RWPE2 (cell line): ENCODE results near the gene CACYBP.

Experiments used
- ATAC-seq: fragments of 200-7000 bp; cut with Tn5 transposase; 3 replicates; pipeline ENCODE4 v1.9.1; 2021; ENCODE audit warnings: low read depth
- DNase-seq: peaks from one replicate; pipeline ENCODE4 v3.0.0-alpha.2; 2020; ENCODE audit warnings: low spot score
- H3K27ac ChIP-seq: fragments of 450-650 bp; 2 replicates; pipeline ENCODE4 v1.5.1; 2017; ENCODE audit warnings: mild to moderate bottlenecking; ENCODE audit not compliant: poor library complexity, severe bottlenecking
- H3K27me3 ChIP-seq: fragments of 250-450 bp; sonication (Bioruptor Pico); 2 replicates; pipeline ENCODE4 v1.5.1; 2021; ENCODE audit warnings: mild to moderate bottlenecking, moderate library complexity; ENCODE audit not compliant: insufficient read depth, poor library complexity, severe bottlenecking
- H3K36me3 ChIP-seq: fragments of 250-450 bp; sonication (Bioruptor Pico); 2 replicates; pipeline ENCODE4 v1.5.1; 2020; ENCODE audit warnings: low read depth, mild to moderate bottlenecking, moderate library complexity
- H3K4me1 ChIP-seq: fragments of 250-450 bp; sonication (Bioruptor Pico); 2 replicates; pipeline ENCODE4 v1.5.1; 2021; ENCODE audit warnings: mild to moderate bottlenecking, moderate library complexity; ENCODE audit not compliant: insufficient read depth, poor library complexity, severe bottlenecking
- H3K4me3 ChIP-seq: fragments of 250-450 bp; sonication (Bioruptor Pico); 2 replicates; pipeline ENCODE4 v1.5.1; 2021; ENCODE audit warnings: mild to moderate bottlenecking, moderate library complexity; ENCODE audit not compliant: severe bottlenecking
- H3K9me3 ChIP-seq: fragments of 250-450 bp; sonication (Bioruptor Pico); 2 replicates; pipeline ENCODE4 v1.5.1; 2021; ENCODE audit warnings: mild to moderate bottlenecking, moderate library complexity; ENCODE audit not compliant: severe bottlenecking
- TF ChIP-seq, protein P1 (sequence below): fragments of 450-650 bp; IDR thresholded peaks from one replicate; pipeline ENCODE4 v1.5.1; 2017; ENCODE audit warnings: mild to moderate bottlenecking, moderate library complexity; ENCODE audit not compliant: poor library complexity, severe bottlenecking

CACYBP gene

DNA sequence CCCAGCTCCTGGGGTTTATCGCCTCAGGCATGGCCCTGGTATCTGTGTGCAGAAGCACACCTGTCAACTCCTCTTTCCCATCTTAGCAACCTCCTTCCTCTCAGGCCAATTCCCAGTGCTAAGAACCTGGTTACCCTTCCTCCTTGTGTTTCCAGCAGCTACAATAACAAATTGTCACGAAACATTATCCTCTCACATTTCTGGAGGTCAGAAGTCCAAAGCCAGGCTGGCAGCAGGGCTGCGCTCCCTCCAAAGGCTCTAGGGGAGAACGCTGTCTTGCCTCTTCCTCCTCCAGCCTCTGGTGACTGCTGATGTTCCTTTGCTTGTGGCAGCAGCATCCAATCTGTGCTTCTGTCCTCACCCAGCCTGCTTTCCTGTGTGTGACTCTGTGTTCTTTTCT lies 34.2 kb downstream of the CACYBP start:
- Histone ChIP-seq H3K4me3 (no peak overlapping the region), H3K9me3 (no peaks in the 10 kb centered on the region), H3K27me3 (no peaks in the 10 kb centered on the region), H3K36me3 (no peaks in the 10 kb centered on the region), H3K27ac (no peak overlapping the region), H3K4me1 (peaks cover 12% of the 10 kb centered on the region)
- DNase-seq, result no peak
- no peak for ATAC-seq
- TF ChIP-seq, protein P1, sequence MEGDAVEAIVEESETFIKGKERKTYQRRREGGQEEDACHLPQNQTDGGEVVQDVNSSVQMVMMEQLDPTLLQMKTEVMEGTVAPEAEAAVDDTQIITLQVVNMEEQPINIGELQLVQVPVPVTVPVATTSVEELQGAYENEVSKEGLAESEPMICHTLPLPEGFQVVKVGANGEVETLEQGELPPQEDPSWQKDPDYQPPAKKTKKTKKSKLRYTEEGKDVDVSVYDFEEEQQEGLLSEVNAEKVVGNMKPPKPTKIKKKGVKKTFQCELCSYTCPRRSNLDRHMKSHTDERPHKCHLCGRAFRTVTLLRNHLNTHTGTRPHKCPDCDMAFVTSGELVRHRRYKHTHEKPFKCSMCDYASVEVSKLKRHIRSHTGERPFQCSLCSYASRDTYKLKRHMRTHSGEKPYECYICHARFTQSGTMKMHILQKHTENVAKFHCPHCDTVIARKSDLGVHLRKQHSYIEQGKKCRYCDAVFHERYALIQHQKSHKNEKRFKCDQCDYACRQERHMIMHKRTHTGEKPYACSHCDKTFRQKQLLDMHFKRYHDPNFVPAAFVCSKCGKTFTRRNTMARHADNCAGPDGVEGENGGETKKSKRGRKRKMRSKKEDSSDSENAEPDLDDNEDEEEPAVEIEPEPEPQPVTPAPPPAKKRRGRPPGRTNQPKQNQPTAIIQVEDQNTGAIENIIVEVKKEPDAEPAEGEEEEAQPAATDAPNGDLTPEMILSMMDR, result no peak

DNA sequence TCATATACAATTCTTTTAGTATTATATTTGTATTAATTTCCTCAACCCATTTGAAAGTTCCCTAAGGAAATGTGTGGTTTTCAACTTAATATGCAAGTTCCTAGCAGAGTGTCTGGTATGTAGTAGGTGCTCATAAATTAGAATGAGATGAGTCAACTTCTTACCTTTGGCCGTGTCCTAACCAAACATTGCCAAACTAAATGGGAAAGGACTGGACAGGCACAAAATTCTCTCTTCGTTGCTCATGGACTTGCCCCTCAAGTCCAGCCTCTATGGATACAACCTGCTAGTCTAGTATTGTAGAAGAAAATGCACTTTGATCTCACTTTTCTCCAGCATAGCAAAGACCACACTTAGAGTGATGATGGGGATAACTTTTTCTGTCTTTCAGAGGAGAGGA lies 35.0 kb downstream of the CACYBP start:
- no peak overlapping the region for H3K4me3 ChIP-seq
- TF ChIP-seq, protein P1, result no peak
- ATAC-seq, result peak; percentile 83
- H3K27ac ChIP-seq, result no peak overlapping the region
- no peak for DNase-seq
- H3K9me3 ChIP-seq, result no peaks in the 10 kb centered on the region
- H3K36me3 ChIP-seq, result no peaks in the 10 kb centered on the region
- H3K27me3 ChIP-seq, result no peaks in the 10 kb centered on the region
- H3K4me1 ChIP-seq, result peaks cover 8% of the 10 kb centered on the region

DNA sequence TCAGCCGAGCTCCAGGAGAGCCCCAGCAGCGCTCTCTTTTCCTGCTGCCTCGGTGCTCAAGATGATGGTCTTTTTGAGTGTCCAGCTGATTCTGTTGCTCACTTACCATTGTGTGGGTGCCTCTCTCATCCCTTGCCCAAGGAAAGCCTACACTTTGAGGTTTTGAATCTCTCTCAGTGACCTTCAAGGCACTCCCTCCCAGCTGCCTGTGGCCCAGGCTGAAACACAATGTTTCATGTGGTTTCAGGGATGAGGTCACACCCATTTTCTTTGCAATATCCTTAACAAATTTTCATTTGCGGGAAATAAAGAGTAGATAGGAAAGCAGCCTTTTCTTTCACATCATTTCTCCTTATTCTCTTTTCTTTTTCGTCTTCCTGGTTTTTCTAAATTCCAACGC lies 36.1 kb downstream of the CACYBP start:
- TF ChIP-seq, protein P1, result no peak
- ATAC-seq (no peak), DNase-seq (no peak)
- no peak overlapping the region for H3K27ac ChIP-seq
- no peak overlapping the region for H3K4me3 ChIP-seq
- peaks cover 8% of the 10 kb centered on the region for H3K4me1 ChIP-seq
- H3K36me3 ChIP-seq, result no peaks in the 10 kb centered on the region
- H3K9me3 ChIP-seq, result no peaks in the 10 kb centered on the region
- no peaks in the 10 kb centered on the region for H3K27me3 ChIP-seq

DNA sequence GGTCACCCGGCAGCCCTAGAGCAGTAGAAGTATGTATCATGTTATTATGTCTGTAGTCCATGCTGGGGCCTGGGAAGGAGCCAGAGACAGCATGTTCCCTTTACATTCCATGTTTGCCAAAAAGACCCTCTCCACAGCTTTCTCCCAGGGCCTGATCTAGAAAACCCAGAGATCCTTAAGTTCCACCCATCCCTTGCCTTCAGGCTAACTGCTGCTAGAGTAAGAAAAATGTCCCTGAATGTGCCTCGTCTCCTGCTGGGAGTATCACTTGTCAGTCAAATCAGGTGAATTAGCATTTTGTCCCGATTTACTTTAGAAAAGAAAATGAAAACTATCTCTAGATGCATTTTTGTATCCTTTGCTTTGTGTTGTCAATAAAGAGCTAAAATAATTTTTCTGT lies 36.7 kb downstream of the CACYBP start:
- Histone ChIP-seq H3K4me1 (peaks cover 8% of the 10 kb centered on the region), H3K36me3 (no peaks in the 10 kb centered on the region), H3K27me3 (no peaks in the 10 kb centered on the region), H3K4me3 (no peak overlapping the region), H3K27ac (no peak overlapping the region), H3K9me3 (no peaks in the 10 kb centered on the region)
- ATAC-seq (no peak), DNase-seq (no peak)
- TF ChIP-seq, protein P1, result no peak

GRCh38 chr1:175037416-175037815 lies 37.7 kb downstream of the CACYBP start:
- Histone ChIP-seq H3K4me1 (peaks cover 8% of the 10 kb centered on the region), H3K27ac (no peak overlapping the region), H3K36me3 (no peaks in the 10 kb centered on the region), H3K4me3 (no peak overlapping the region), H3K27me3 (no peaks in the 10 kb centered on the region), H3K9me3 (no peaks in the 10 kb centered on the region)
- DNase-seq (no peak), ATAC-seq (no peak)
- TF ChIP-seq, protein P1, result no peak
